ENCODE results near the gene HMGB1. TPM values are rescaled to one million over a fixed set of nuclear protein-coding genes. Genes with fewer than 3 reads are reported as not detected.

The HMGB1 gene
- total and polyA plus RNA-seq, 2 donors (not counting 1 experiment from before 2014, with no cell fraction given): 145 to 267 TPM

DNA sequence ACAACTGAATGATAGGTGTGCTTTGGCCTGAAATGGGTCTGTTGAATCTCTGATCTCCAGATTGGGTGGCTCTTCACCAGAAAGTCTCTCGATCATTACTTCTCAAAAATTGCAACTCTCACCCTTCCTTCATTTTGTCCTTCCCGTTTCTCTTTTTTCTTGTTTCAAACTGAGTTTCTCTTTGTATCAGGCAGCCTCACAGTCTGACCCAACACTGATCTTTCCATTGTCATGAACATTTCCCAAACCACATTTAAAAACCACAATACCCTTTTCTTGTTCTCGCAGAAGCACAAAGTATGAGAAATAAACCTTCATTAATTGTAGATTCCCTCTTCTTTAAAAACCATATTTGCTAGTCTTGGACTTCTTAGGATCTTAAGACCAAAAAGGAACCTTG lies 33.6 kb upstream of the HMGB1 start:
- no peaks in the 10 kb centered on the region for H4K20me1 ChIP-seq (ENCODE audit: control insufficient read depth, extremely low read depth, insufficient read depth, low read length)
- H3K4me1 ChIP-seq (ENCODE audit: control insufficient read depth, extremely low read depth, insufficient read depth, low read length): no peaks in the 10 kb centered on the region
- no peaks in the 10 kb centered on the region for H3K36me3 ChIP-seq (ENCODE audit: control insufficient read depth, insufficient read depth, low read length)
- no peaks in the 10 kb centered on the region for H3K27me3 ChIP-seq (ENCODE audit: control insufficient read depth, insufficient read depth, low read length)
- H3K9me3 ChIP-seq (ENCODE audit: control insufficient read depth, insufficient read depth, low read depth, low read length): no peaks in the 10 kb centered on the region
- no peak overlapping the region for H3K4me2 ChIP-seq (ENCODE audit: extremely low read depth, insufficient read depth, low read length)
- H3K4me3 ChIP-seq (replicated peaks in 1 of 4; ENCODE audit: control extremely low read depth in 1 of 4, insufficient read depth in 1 of 4, low read depth in 3 of 4, low read length in 4 of 4): no peak overlapping the region
- no peak overlapping the region for H2AFZ ChIP-seq (ENCODE audit: low read length)
- H3K9ac ChIP-seq (ENCODE audit: insufficient read depth, low read length): no peak overlapping the region
- no peak overlapping the region for H3K27ac ChIP-seq (ENCODE audit: insufficient read depth, low read length)
- TF ChIP-seq, protein P1, sequence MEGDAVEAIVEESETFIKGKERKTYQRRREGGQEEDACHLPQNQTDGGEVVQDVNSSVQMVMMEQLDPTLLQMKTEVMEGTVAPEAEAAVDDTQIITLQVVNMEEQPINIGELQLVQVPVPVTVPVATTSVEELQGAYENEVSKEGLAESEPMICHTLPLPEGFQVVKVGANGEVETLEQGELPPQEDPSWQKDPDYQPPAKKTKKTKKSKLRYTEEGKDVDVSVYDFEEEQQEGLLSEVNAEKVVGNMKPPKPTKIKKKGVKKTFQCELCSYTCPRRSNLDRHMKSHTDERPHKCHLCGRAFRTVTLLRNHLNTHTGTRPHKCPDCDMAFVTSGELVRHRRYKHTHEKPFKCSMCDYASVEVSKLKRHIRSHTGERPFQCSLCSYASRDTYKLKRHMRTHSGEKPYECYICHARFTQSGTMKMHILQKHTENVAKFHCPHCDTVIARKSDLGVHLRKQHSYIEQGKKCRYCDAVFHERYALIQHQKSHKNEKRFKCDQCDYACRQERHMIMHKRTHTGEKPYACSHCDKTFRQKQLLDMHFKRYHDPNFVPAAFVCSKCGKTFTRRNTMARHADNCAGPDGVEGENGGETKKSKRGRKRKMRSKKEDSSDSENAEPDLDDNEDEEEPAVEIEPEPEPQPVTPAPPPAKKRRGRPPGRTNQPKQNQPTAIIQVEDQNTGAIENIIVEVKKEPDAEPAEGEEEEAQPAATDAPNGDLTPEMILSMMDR (conservative IDR thresholded peaks at IDR 0.05 in 1 of 2, IDR thresholded peaks at IDR 0.05 in 1 of 2; ENCODE audit: low read depth in 1 of 2, low read length in 2 of 2): no peak
- no peak for TF ChIP-seq EZH2 (IDR thresholded peaks at IDR 0.05; ENCODE audit: low read length, missing control alignments)
- H3K79me2 ChIP-seq (ENCODE audit: control insufficient read depth, insufficient read depth, low read length): no peaks in the 10 kb centered on the region
- DNase-seq (ENCODE audit: low read depth in 2 of 2): peak in 1 of 2 donors; percentile 19

DNA sequence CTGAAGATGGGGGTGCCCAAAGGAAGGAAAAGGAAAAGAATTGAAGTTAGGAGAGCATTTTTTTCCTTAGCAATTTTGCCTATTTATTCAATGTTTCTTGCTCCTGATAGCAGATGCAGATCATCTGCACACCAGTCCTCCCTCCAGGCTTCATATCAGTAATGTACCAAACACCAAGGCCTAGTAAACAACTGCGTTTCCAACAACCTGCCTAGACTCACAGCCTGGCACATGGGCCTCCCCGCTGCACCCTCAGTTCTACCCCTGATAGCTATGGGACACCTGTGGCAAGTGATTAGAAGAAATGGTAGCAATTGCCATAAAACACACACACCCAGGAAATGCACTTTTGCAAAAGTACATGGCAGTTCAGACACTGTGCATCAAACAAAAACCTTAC lies 30.4 kb upstream of the HMGB1 start:
- TF ChIP-seq, protein P1 (conservative IDR thresholded peaks at IDR 0.05 in 1 of 2, IDR thresholded peaks at IDR 0.05 in 1 of 2; ENCODE audit: low read depth in 1 of 2, low read length in 2 of 2): no peak
- TF ChIP-seq EZH2 (IDR thresholded peaks at IDR 0.05; ENCODE audit: low read length, missing control alignments): no peak
- no peaks in the 10 kb centered on the region for H3K4me1 ChIP-seq (ENCODE audit: control insufficient read depth, extremely low read depth, insufficient read depth, low read length)

DNA sequence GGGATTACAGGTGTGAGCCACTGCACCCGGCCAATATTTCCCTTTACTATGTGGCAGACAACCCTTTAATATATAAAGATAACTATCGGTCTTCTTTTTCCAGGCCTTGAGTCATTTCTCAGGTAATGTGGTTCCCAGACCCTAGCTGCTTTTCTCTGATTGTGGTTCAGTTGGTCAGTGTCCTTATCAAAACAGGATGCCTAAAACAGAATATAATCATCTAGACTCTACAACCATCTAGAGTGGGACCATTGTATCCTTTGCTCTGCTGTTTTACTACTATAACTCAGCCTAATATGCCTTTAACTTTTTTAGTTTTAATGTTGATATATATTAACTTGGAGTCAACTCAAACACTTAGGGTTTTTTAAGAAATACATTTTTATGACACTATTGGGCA lies 30.0 kb upstream of the HMGB1 start:
- Histone ChIP-seq H3K36me3 (ENCODE audit: control insufficient read depth, insufficient read depth, low read length) (no peaks in the 10 kb centered on the region), H4K20me1 (ENCODE audit: control insufficient read depth, extremely low read depth, insufficient read depth, low read length) (no peaks in the 10 kb centered on the region), H3K9me3 (ENCODE audit: control insufficient read depth, insufficient read depth, low read depth, low read length) (no peaks in the 10 kb centered on the region), H3K4me3 (replicated peaks in 1 of 4; ENCODE audit: control extremely low read depth in 1 of 4, insufficient read depth in 1 of 4, low read depth in 3 of 4, low read length in 4 of 4) (no peak overlapping the region), H2AFZ (ENCODE audit: low read length) (no peak overlapping the region), H3K4me2 (ENCODE audit: extremely low read depth, insufficient read depth, low read length) (no peak overlapping the region), H3K9ac (ENCODE audit: insufficient read depth, low read length) (no peak overlapping the region), H3K27ac (ENCODE audit: insufficient read depth, low read length) (no peak overlapping the region), H3K79me2 (ENCODE audit: control insufficient read depth, insufficient read depth, low read length) (no peaks in the 10 kb centered on the region), H3K27me3 (ENCODE audit: control insufficient read depth, insufficient read depth, low read length) (no peaks in the 10 kb centered on the region), H3K4me1 (ENCODE audit: control insufficient read depth, extremely low read depth, insufficient read depth, low read length) (no peaks in the 10 kb centered on the region)
- DNase-seq (ENCODE audit: low read depth in 2 of 2): no peak
- TF ChIP-seq, protein P1 (conservative IDR thresholded peaks at IDR 0.05 in 1 of 2, IDR thresholded peaks at IDR 0.05 in 1 of 2; ENCODE audit: low read depth in 1 of 2, low read length in 2 of 2): no peak
- no peak for TF ChIP-seq EZH2 (IDR thresholded peaks at IDR 0.05; ENCODE audit: low read length, missing control alignments)

More for the DNA sequence above, 30.4 kb upstream of the HMGB1 start:
- no peaks in the 10 kb centered on the region for H3K27me3 ChIP-seq (ENCODE audit: control insufficient read depth, insufficient read depth, low read length)
- H3K79me2 ChIP-seq (ENCODE audit: control insufficient read depth, insufficient read depth, low read length): no peaks in the 10 kb centered on the region
- DNase-seq (ENCODE audit: low read depth in 2 of 2): no peak
- no peak overlapping the region for H2AFZ ChIP-seq (ENCODE audit: low read length)
- H3K4me2 ChIP-seq (ENCODE audit: extremely low read depth, insufficient read depth, low read length): no peak overlapping the region
- no peaks in the 10 kb centered on the region for H3K9me3 ChIP-seq (ENCODE audit: control insufficient read depth, insufficient read depth, low read depth, low read length)
- no peaks in the 10 kb centered on the region for H3K36me3 ChIP-seq (ENCODE audit: control insufficient read depth, insufficient read depth, low read length)
- H3K27ac ChIP-seq (ENCODE audit: insufficient read depth, low read length): no peak overlapping the region
- H3K9ac ChIP-seq (ENCODE audit: insufficient read depth, low read length): no peak overlapping the region
- H4K20me1 ChIP-seq (ENCODE audit: control insufficient read depth, extremely low read depth, insufficient read depth, low read length): no peaks in the 10 kb centered on the region
- no peak overlapping the region for H3K4me3 ChIP-seq (replicated peaks in 1 of 4; ENCODE audit: control extremely low read depth in 1 of 4, insufficient read depth in 1 of 4, low read depth in 3 of 4, low read length in 4 of 4)

Measured in fibroblast of lung (primary cell).